ENCODE results near the gene ZNF512B.
A peak's percentile ranks its signal among the peaks of the same experiment; 100 is the strongest.
"Not testable (repeated sequence)": the region's sequence is repeated elsewhere in the genome, so short reads cannot be mapped to it uniquely, and the experiment has no call there.

ZNF512B gene, protein sequence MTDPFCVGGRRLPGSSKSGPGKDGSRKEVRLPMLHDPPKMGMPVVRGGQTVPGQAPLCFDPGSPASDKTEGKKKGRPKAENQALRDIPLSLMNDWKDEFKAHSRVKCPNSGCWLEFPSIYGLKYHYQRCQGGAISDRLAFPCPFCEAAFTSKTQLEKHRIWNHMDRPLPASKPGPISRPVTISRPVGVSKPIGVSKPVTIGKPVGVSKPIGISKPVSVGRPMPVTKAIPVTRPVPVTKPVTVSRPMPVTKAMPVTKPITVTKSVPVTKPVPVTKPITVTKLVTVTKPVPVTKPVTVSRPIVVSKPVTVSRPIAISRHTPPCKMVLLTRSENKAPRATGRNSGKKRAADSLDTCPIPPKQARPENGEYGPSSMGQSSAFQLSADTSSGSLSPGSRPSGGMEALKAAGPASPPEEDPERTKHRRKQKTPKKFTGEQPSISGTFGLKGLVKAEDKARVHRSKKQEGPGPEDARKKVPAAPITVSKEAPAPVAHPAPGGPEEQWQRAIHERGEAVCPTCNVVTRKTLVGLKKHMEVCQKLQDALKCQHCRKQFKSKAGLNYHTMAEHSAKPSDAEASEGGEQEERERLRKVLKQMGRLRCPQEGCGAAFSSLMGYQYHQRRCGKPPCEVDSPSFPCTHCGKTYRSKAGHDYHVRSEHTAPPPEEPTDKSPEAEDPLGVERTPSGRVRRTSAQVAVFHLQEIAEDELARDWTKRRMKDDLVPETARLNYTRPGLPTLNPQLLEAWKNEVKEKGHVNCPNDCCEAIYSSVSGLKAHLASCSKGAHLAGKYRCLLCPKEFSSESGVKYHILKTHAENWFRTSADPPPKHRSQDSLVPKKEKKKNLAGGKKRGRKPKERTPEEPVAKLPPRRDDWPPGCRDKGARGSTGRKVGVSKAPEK

GRCh38 chr20:63969838-63970713 is at the start of gene ZNF512B:
TSS of gene ZNF512B (minus strand) at chr20:63969930. CDS start at chr20:63967950, 1,980 bp downstream.
- no peak for DNase-seq

GRCh38 chr20:64015635-64016034 is 45.9 kb upstream of the ZNF512B start:
- DNase-seq = no peak

DNA sequence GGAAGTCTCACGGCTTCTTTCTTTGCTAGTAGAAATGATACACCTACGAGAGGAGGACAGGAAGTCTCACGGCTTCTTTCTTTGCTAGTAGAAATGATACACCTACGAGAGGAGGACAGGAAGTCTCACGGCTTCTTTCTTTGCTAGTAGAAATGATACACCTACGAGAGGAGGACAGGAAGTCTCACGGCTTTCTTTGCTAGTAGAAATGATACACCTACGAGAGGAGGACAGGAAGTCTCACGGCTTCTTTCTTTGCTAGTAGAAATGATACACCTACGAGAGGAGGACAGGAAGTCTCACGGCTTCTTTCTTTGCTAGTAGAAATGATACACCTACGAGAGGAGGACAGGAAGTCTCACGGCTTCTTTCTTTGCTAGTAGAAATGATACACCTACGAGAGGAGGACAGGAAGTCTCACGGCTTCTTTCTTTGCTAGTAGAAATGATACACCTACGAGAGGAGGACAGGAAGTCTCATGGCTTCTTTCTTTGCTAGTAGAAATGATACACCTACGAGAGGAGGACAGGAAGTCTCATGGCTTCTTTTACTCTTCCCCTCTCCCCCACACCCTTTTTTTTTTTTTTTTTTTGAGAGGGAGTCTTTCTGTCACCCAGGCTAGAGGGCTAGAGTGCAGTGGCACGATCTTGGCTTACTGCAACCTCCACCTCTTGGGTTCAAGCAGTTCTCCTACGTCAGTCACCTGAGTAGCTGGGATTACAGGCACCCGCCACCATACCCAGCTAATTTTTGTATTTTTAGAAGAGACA is 42.8 kb upstream of the ZNF512B start:
- not testable (repeated sequence) for DNase-seq

DNA sequence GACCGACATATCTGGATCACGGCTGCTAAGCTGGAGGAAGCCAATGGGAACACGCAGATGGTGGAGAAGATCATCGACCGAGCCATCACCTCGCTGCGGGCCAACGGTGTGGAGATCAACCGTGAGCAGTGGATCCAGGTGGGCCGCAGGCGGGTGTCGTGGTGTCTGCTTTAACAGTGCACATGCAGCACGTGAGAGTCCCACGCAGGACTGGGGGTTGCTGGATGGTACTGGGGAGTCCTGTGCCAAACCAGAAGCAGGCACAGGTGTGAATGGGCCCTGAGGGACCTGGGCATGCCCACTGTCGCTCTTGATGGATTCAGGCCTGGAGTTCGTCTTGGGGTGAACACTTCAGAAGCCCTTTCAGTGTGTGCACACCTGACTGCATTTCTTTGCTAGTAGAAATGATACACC is 41.6 kb upstream of the ZNF512B start:
- no peak for DNase-seq

GRCh38 chr20:64010711-64011237 is 41.0 kb upstream of the ZNF512B start:
- no peak for DNase-seq

DNA sequence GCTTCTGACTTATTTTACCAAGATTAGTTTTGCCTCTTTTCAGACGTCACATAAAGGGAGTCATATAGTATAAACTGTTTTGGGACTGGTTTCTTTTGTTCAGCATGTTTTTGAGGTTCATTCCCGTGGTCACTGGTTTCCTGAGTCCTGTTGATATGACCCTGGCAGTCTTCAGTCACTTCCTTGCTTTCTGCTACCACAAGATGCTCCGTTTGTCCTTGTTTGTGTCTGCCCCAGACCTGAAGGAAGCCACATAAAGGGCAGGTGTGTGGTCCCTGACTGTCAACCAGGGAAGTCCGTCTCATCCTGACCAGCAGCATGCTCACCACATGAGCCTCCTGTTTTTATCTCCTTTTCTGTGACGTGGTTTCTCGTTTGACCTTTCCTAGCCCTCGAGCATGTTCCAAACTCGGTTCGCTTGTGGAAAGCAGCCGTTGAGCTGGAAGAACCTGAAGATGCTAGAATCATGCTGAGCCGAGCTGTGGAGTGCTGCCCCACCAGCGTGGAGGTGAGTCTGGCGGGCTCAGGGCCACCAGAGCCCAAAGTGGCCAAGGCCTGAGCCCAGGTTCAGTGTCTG is 40.2 kb upstream of the ZNF512B start:
- no peak for DNase-seq

DNA sequence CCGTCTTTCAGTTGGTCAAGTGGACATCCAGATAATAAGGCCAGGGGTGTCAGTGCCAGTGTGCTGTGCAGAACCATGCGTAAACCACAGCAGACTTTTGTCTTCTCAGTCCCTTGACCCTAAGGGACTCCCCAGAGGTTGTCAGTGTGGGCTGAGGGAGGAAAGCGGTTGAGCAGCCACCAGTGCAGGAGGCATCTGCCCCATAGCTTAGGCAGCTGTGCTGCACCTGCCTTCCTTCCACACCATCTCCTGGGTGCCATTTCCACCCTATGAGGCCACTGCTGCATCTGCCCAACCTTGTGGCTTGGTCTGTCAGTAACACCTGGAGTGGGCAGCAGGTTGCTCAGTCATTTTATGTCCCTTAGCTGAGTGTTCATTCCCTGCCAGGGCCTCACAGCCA is 37.2 kb upstream of the ZNF512B start:
- no peak for DNase-seq

DNA sequence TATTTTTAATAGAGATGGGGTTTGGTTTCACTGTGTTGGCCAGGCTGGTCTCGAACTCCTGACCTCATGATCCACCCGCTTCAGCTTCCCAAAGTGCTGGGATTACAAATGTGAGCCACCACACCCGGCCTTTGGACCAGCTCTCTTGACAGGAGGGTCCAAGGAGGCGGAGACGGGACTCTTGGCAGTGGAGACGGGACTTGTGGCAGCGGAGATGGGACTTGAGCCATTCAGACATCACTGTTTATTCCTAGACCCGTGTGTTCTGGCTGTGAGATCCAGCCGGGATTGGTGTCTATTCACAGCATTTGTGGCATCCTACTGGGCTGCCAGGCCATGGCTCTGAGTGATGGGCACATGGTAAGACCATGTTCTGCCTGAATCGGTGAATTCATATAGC is 36.8 kb upstream of the ZNF512B start:
- DNase-seq = no peak

- DNase-seq = no peak
These were observed 35.7 kb upstream of the ZNF512B start for GRCh38 chr20:64005394-64005793.

GRCh38 chr20:64003960-64004725 is 34.4 kb upstream of the ZNF512B start:
- DNase-seq = no peak

GRCh38 chr20:64001607-64002011 is 31.9 kb upstream of the ZNF512B start:
- no peak for DNase-seq

DNA sequence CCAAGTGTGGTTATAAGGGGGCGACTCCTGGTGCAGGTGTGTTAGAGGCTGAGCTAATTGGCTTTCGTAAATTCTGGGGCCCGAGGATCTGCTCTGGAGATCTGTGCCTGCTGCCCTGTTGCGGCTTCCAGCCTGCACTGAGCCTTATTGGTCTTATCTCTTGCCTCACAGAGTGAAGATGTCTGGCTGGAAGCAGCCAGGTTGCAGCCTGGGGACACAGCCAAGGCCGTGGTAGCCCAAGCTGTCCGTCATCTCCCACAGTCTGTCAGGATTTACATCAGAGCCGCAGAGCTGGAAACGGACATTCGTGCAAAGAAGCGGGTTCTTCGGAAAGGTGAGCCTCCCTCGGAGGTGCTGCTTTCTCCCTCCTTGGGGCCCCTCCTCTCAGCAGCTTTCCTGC is 31.2 kb upstream of the ZNF512B start:
- DNase-seq = no peak

GRCh38 chr20:63982937-63983336 is 13.2 kb upstream of the ZNF512B start:
- no peak for DNase-seq

GRCh38 chr20:63980806-63981728 is 11.3 kb upstream of the ZNF512B start, which contains the start of gene PRPF6:
TSS of gene PRPF6 (plus strand) at chr20:63981132. CDS start at chr20:63981246, 114 bp downstream.
- DNase-seq = peak; percentile 88

GRCh38 chr20:63980317-63980805 is 10.6 kb upstream of the ZNF512B start:
- no peak for DNase-seq

DNA sequence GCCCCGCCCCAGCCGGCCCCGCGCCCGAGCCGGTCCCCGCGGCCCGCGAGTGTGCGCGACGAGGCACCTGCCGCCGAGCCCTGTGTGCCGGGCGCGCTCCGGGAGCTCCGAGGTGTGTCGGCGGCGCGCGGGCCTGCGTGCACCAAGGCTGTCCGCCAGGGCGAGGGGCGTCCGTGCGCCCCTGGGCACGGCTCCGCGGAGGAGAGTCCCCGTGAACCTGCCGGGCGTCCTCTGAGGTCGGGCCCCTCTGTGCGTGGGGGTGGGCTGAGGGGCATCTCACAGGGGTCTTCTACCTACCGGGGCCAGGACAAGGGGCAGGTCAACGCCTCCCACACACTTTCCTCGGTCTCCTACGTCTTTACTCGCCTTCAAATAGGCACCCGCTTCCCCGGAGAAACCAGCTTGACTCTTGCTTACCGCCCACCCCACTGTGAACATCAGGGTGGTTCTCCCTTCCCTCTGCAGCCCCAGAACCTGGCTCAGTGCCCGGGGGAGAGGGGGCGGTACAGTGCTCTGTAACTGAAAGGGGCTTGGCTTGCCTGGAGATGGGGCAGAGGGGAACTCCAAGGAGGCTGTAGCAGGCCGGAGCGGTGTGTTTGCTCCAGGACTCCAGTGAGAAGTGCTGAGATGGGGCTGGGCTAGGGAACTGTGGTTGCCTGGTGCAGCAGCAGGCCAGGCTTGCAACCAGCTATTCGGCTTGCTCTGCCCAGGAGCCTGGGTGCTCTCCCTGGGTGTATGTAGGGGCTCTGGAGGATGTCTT is 10.0 kb upstream of the ZNF512B start, which contains the start of gene SAMD10:
Gene SAMD10, minus strand, starts transcription at position 86 of the 760 bp plus-strand sequence. CDS start 175 bp downstream, outside the sequence.
- peak; percentile 79 for DNase-seq

- no peak for DNase-seq
These were observed 9.5 kb upstream of the ZNF512B start for GRCh38 chr20:63979229-63979556.
